IMR-90 (cell line): Measurements from ENCODE around the gene FAM89A. TPM values are rescaled to one million over a fixed set of nuclear protein-coding genes. Genes with fewer than 3 reads are reported as not detected.

Experiments
- ATAC-seq: fragments of 200-7000 bp; cut with Tn5 transposase; 2 replicates; pipeline ENCODE4 v1.9.1; 2020; ENCODE audit warnings: low read depth, mild to moderate bottlenecking, moderate library complexity
- BruUV-seq: library from RNA; stranded (reverse); fragments of 400-500 nt; replicated peaks from 2 replicates; lab custom pipeline; 2021; lab: Mats Ljungman, UMichigan
- CTCF ChIA-PET: fragments of 300-600 bp; formaldehyde crosslinking; extraction: SDS; loops from one replicate; lab custom pipeline; 2021; ENCODE audit warnings: antibody characterized with exemption; lab: Yijun Ruan, JAX
- POLR2A ChIA-PET: fragments of 300-600 bp; sonication (Branson Sonifier 250); formaldehyde crosslinking; loops from one replicate; lab custom pipeline; 2022; ENCODE audit warnings: antibody characterized with exemption; ENCODE audit not compliant: unreplicated experiment; lab: Charles Lee
- DNase-seq: peaks from one replicate; pipeline ENCODE4 v3.0.0; 2013
- H2AFZ ChIP-seq: replicated peaks from 2 replicates; pipeline ENCODE3; 2013; ENCODE audit warnings: low read length, mild to moderate bottlenecking; ENCODE audit not compliant: poor library complexity
- H2AK5ac ChIP-seq: 2 replicates; pipeline ENCODE4 v1.6.1; 2013; ENCODE audit warnings: low read depth, low read length, inconsistent platforms
- H2AK9ac ChIP-seq: replicated peaks from 2 replicates; pipeline ENCODE3; 2013; ENCODE audit warnings: mild to moderate bottlenecking, low read depth, low read length, moderate library complexity; ENCODE audit not compliant: poor library complexity
- H2BK120ac ChIP-seq: 2 replicates; pipeline ENCODE4 v1.6.1; 2013; ENCODE audit warnings: low read depth, low read length, inconsistent platforms
- H2BK15ac ChIP-seq: 3 replicates; pipeline ENCODE4 v1.6.1; 2013; ENCODE audit warnings: low read depth, low read length, inconsistent platforms
- H2BK20ac ChIP-seq: 2 replicates; pipeline ENCODE4 v1.6.1; 2013; ENCODE audit warnings: low read depth, mild to moderate bottlenecking, inconsistent platforms, low read length, moderate library complexity
- H2BK5ac ChIP-seq: 2 replicates; pipeline ENCODE4 v1.6.1; 2013; ENCODE audit warnings: mild to moderate bottlenecking, low read depth, low read length, inconsistent platforms; ENCODE audit not compliant: poor library complexity, severe bottlenecking
- H3K14ac ChIP-seq: replicated peaks from 2 replicates; pipeline ENCODE4 v1.6.1; 2013; ENCODE audit warnings: low read depth, low read length, inconsistent platforms
- H3K18ac ChIP-seq: 2 replicates; pipeline ENCODE4 v1.6.1; 2013; ENCODE audit warnings: low read depth, low read length, control low read depth
- H3K23ac ChIP-seq: 2 replicates; pipeline ENCODE4 v1.6.1; 2013; ENCODE audit warnings: low read depth, low read length, inconsistent platforms
- H3K27ac ChIP-seq: 2 replicates; pipeline ENCODE4 v1.5.1; 2013; ENCODE audit warnings: mild to moderate bottlenecking, control low read depth, low read length; ENCODE audit not compliant: insufficient read depth
- H3K27me3 ChIP-seq: 2 replicates; pipeline ENCODE4 v1.6.1; 2013; ENCODE audit warnings: low read length; ENCODE audit not compliant: control insufficient read depth, insufficient read depth
- H3K36me3 ChIP-seq: 2 replicates; pipeline ENCODE4 v1.6.1; 2013; ENCODE audit warnings: low read length, mixed read lengths; ENCODE audit not compliant: control insufficient read depth, insufficient read depth
- H3K4ac ChIP-seq: 2 replicates; pipeline ENCODE4 v1.6.1; 2013; ENCODE audit warnings: low read depth, low read length, inconsistent platforms
- H3K4me1 ChIP-seq: 2 replicates; pipeline ENCODE4 v1.6.1; 2013; ENCODE audit warnings: low read length, mixed read lengths; ENCODE audit not compliant: control insufficient read depth, insufficient read depth
- H3K4me2 ChIP-seq: 2 replicates; pipeline ENCODE4 v1.6.1; 2013; ENCODE audit warnings: low read depth, mild to moderate bottlenecking, control low read depth, low read length, moderate library complexity
- H3K4me3 ChIP-seq: 2 replicates; pipeline ENCODE4 v1.5.1; 2013; ENCODE audit warnings: low read depth, mild to moderate bottlenecking, control low read depth, low read length, moderate library complexity; ENCODE audit not compliant: insufficient read depth
- H3K56ac ChIP-seq: 2 replicates; pipeline ENCODE4 v1.6.1; 2013; ENCODE audit warnings: low read length, inconsistent platforms; ENCODE audit not compliant: insufficient read depth; ENCODE audit errors: extremely low read depth
- H3K79me1 ChIP-seq, 2 experiments: 2 replicates each; pipeline ENCODE4 v1.6.1; 2013; ENCODE audit warnings: low read length in 2 of 2, inconsistent platforms in 1 of 2, low read depth in 1 of 2
- H3K9ac ChIP-seq: 2 replicates; pipeline ENCODE4 v1.6.1; 2013; ENCODE audit warnings: low read depth, low read length, control low read depth
- H3K9me1 ChIP-seq: 2 replicates; pipeline ENCODE4 v1.6.1; 2013; ENCODE audit warnings: low read length, inconsistent platforms; ENCODE audit not compliant: insufficient read depth
- H3K9me3 ChIP-seq: 2 replicates; pipeline ENCODE4 v1.6.1; 2013; ENCODE audit warnings: low read length; ENCODE audit not compliant: control insufficient read depth, insufficient read depth
- H4K20me1 ChIP-seq: 2 replicates; pipeline ENCODE4 v1.6.1; 2013; ENCODE audit warnings: low read length, inconsistent platforms; ENCODE audit not compliant: insufficient read depth
- H4K5ac ChIP-seq: 2 replicates; pipeline ENCODE4 v1.6.1; 2013; ENCODE audit warnings: mild to moderate bottlenecking, low read depth, low read length, control low read depth
- H4K8ac ChIP-seq, 2 experiments: 2 replicates each; pipeline ENCODE4 v1.6.1; 2013; ENCODE audit warnings: low read depth in 2 of 2, low read length in 2 of 2, control low read depth in 1 of 2, inconsistent platforms in 1 of 2
- H4K91ac ChIP-seq: 2 replicates; pipeline ENCODE4 v1.6.1; 2013; ENCODE audit warnings: low read depth, low read length, inconsistent platforms; ENCODE audit not compliant: insufficient read depth
- CEBPB ChIP-seq: IDR thresholded peaks from 2 replicates; pipeline ENCODE4 v1.6.1; 2012; ENCODE audit warnings: low read depth, low read length, improper control_type of control experiment
- CHD1 ChIP-seq: IDR thresholded peaks from 2 replicates; pipeline ENCODE4 v1.6.1; 2012; ENCODE audit warnings: low read depth, low read length, improper control_type of control experiment
- FOS ChIP-seq: fragments of 150-350 bp; IDR thresholded peaks from 2 replicates; pipeline ENCODE4 v1.6.1; 2016; ENCODE audit warnings: low read depth, low read length
- MAFK ChIP-seq: IDR thresholded peaks from 2 replicates; pipeline ENCODE4 v1.6.1; 2012; ENCODE audit warnings: low read depth, low read length, improper control_type of control experiment
- MAZ ChIP-seq: IDR thresholded peaks from 2 replicates; pipeline ENCODE4 v1.6.1; 2012; ENCODE audit warnings: low read depth, mild to moderate bottlenecking, low read length, improper control_type of control experiment, moderate library complexity, borderline replicate concordance
- RAD21 ChIP-seq: IDR thresholded peaks from 2 replicates; pipeline ENCODE4 v1.6.1; 2012; ENCODE audit warnings: low read length, improper control_type of control experiment
- RCOR1 ChIP-seq: IDR thresholded peaks from 2 replicates; pipeline ENCODE4 v1.6.1; 2012; ENCODE audit warnings: mild to moderate bottlenecking, low read length, improper control_type of control experiment; ENCODE audit not compliant: insufficient replicate concordance
- WGBS, 2 experiments: methylation state at CpG; one replicate each; pipeline versions ENCODE4 v1.1.5 to v1.1.7; 2013; ENCODE audit warnings: missing lambda C conversion rate in 2 of 2; ENCODE audit not compliant: insufficient read length in 1 of 2; ENCODE audit errors: extremely low coverage in 2 of 2; 5-methylcytosine and 5-hydroxymethylcytosine counted together
- dilution Hi-C: fragments of 300-500 bp; cut with HindIII; formaldehyde crosslinking; loops from one replicate; pipeline ENCODE4 v1.14.3; 2018; ENCODE audit warnings: low sequenced_read_pairs; ENCODE audit not compliant: unreplicated experiment
- in situ Hi-C: fragments of 300-500 bp; cut with MboI; formaldehyde crosslinking; loops from 3 replicates; pipeline ENCODE4 v1.14.3; 2019; ENCODE audit warnings: low sequenced_read_pairs, inconsistent platforms, mixed read lengths
- intact Hi-C: fragments of 100-400 bp; cut with micrococcal nuclease; formaldehyde crosslinking; loops from 2 replicates; pipeline ENCODE4 v1.10.0; 2022
- polyA plus RNA-seq, 3 experiments: library from polyadenylated mRNA; depleted of rRNA; stranded (reverse); fragments of >200 nt; gene quantifications; 2 replicates each; pipeline ENCODE4 v1.2.3, GENCODE V29; 2012; ENCODE audit warnings: low replicate concordance in 1 of 3
- total RNA-seq: library from RNA; depleted of rRNA; stranded (reverse); fragments of >200 nt; gene quantifications from 2 replicates; pipeline ENCODE4 v1.2.3, GENCODE V29; 2012
- TF ChIP-seq, protein P1 (sequence below): fragments of 150-350 bp; IDR thresholded peaks from 2 replicates; pipeline ENCODE4 v1.6.1; 2016; ENCODE audit warnings: low read depth, mild to moderate bottlenecking, low read length, moderate library complexity, borderline replicate concordance
- TF ChIP-seq, protein P2 (sequence below): conservative IDR thresholded peaks from 2 replicates; pipeline ENCODE4 v1.5.1; 2012; ENCODE audit warnings: mild to moderate bottlenecking, low read depth, low read length, improper control_type of control experiment

Gene FAM89A
- total and polyA plus RNA-seq, 2 of the 4 experiments (the other 2 are of a cell fraction), result 6.8 to 8.1 TPM

DNA sequence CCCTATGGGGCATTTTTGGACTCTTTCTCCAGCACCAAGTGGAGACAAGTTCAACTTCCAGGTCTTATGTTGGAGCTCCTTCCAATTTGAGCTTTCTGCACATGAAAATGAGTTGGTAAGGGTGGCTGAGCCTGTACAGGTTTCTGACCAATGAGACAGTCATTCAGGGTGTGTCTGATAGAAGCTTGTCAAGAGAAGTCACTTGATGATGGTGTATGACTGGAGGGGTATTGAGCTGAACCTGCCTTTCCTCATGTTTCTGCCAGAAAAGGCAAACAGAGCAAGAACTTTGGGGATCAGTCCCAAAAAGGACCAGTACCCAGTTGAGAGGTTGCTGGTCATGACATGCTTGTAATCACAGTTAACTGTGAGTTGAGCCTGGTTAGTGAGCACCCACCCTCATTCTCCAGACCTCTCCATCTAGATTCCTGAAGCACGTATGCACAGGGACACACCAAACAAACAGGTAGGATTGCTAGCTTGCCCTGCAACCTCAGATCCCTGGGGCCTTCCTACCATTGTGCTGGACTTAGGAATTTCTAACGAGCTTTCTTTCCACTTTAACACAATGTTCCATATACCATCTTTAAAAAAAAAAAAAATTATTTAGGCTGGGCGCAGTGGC lies 26.6 kb downstream of the FAM89A start:
- ATAC-seq (no peak), DNase-seq (no peak)
- no peak overlapping the region for H2BK5ac ChIP-seq
- no peak overlapping the region for H2BK20ac ChIP-seq
- no peaks in the 10 kb centered on the region for H4K20me1 ChIP-seq
- dilution Hi-C loops (no loop called here), intact Hi-C loops (no loop called here), in situ Hi-C loops (no loop called here)
- H3K4me2 ChIP-seq, result no peak overlapping the region
- peaks cover 3% of the 10 kb centered on the region; the same call in 1 of the 2 replicates for H3K9me1 ChIP-seq
- no TSS peak for BruUV-seq
- peaks cover 6% of the 10 kb centered on the region; the same call in 1 of the 2 replicates for H3K36me3 ChIP-seq
- H4K8ac ChIP-seq, result no peak overlapping the region
- WGBS, 2 experiments, result 86% methylated on average over 1 of the region's 3 CpGs; no CpG with 5 or more reads in 1 of the 2 experiments
- no peak overlapping the region for H3K23ac ChIP-seq
- no peak overlapping the region for H3K4me3 ChIP-seq
- no peak overlapping the region for H4K5ac ChIP-seq
- H2BK120ac ChIP-seq, result no peak overlapping the region
- H3K79me1 ChIP-seq, result no peaks in the 10 kb centered on the region
- no peak overlapping the region for H3K14ac ChIP-seq
- ChIA-PET CTCF (no interaction called here), POLR2A (interaction anchor here (0.6 kb wide), 1 partner anchor 152 kb away, joined by 3 read pairs; no protein-coding TSS in a partner anchor)
- no peak overlapping the region for H2BK15ac ChIP-seq
- no peaks in the 10 kb centered on the region for H3K4me1 ChIP-seq
- H3K56ac ChIP-seq, result no peak overlapping the region
- H4K91ac ChIP-seq, result no peak overlapping the region
- H3K4ac ChIP-seq, result no peak overlapping the region
- H3K18ac ChIP-seq, result no peak overlapping the region
- no peaks in the 10 kb centered on the region for H3K27me3 ChIP-seq
- TF ChIP-seq FOS (no peak), MAFK (no peak), RCOR1 (no peak), CEBPB (no peak), RAD21 (no peak), CHD1 (no peak), MAZ (no peak)
- TF ChIP-seq, protein P1, sequence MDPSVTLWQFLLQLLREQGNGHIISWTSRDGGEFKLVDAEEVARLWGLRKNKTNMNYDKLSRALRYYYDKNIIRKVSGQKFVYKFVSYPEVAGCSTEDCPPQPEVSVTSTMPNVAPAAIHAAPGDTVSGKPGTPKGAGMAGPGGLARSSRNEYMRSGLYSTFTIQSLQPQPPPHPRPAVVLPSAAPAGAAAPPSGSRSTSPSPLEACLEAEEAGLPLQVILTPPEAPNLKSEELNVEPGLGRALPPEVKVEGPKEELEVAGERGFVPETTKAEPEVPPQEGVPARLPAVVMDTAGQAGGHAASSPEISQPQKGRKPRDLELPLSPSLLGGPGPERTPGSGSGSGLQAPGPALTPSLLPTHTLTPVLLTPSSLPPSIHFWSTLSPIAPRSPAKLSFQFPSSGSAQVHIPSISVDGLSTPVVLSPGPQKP, result no peak
- TF ChIP-seq, protein P2, sequence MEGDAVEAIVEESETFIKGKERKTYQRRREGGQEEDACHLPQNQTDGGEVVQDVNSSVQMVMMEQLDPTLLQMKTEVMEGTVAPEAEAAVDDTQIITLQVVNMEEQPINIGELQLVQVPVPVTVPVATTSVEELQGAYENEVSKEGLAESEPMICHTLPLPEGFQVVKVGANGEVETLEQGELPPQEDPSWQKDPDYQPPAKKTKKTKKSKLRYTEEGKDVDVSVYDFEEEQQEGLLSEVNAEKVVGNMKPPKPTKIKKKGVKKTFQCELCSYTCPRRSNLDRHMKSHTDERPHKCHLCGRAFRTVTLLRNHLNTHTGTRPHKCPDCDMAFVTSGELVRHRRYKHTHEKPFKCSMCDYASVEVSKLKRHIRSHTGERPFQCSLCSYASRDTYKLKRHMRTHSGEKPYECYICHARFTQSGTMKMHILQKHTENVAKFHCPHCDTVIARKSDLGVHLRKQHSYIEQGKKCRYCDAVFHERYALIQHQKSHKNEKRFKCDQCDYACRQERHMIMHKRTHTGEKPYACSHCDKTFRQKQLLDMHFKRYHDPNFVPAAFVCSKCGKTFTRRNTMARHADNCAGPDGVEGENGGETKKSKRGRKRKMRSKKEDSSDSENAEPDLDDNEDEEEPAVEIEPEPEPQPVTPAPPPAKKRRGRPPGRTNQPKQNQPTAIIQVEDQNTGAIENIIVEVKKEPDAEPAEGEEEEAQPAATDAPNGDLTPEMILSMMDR, result no peak
- no peak overlapping the region for H3K27ac ChIP-seq
- no peak overlapping the region for H2AFZ ChIP-seq
- no peak overlapping the region for H2AK9ac ChIP-seq
- no peaks in the 10 kb centered on the region; the same call in 1 of the 2 replicates for H3K9me3 ChIP-seq
- no peak overlapping the region for H2AK5ac ChIP-seq
- H3K9ac ChIP-seq, result no peak overlapping the region
